Measurements from ENCODE around the gene IL18R1.

GRCh38 chr2:102344397-102344796 is 11.2 kb upstream of the IL18R1 start:
- TF ChIP-seq CTCF (IDR thresholded peaks at IDR 0.05; ENCODE audit: low read depth, low read length, poor library complexity, severe bottlenecking) (no peak), EZH2phosphoT487 (IDR thresholded peaks at IDR 0.05; ENCODE audit: borderline replicate concordance, low read length) (no peak)
